Body of pancreas (tissue), 4 donors: ENCODE results near the gene SNX4. TPM values are rescaled to one million over a fixed set of nuclear protein-coding genes. Genes with fewer than 3 reads are reported as not detected.
"Not testable (repeated sequence)": the region's sequence is repeated elsewhere in the genome, so short reads cannot be mapped to it uniquely, and the experiment has no call there.

Source experiments
- ATAC-seq: fragments of 150-250 bp; one replicate; pipeline ENCODE4 v1.9.1; 2016
- DNase-seq, 4 donors: peaks; one replicate each; pipeline ENCODE4 v3.0.0-alpha.2; 2019
- H3K27ac ChIP-seq, 4 donors: fragments of 200-600 bp; sonication (generic); 1 replicate in 3 of 4; 2 replicates in 1 of 4; pipeline versions ENCODE4 v1.5.1 to v1.6.1; 2016 to 2019; ENCODE audit warnings: mild to moderate bottlenecking in 1 of 4, mixed read lengths in 1 of 4, moderate library complexity in 1 of 4
- H3K27me3 ChIP-seq, 2 donors: fragments of 200-600 bp; sonication (generic); one replicate each; pipeline ENCODE4 v1.6.0; 2016; ENCODE audit warnings: mild to moderate bottlenecking in 1 of 2
- H3K36me3 ChIP-seq, 2 donors: fragments of 200-600 bp; sonication (generic); replicated peaks in 1 of 2; 2 replicates each; pipeline ENCODE4 v1.5.1; 2016; ENCODE audit warnings: low read depth in 2 of 2; ENCODE audit not compliant: insufficient read depth in 1 of 2
- H3K4me1 ChIP-seq: fragments of 200-600 bp; sonication (generic); one replicate; pipeline ENCODE4 v1.6.0; 2016
- H3K4me3 ChIP-seq, 2 donors: fragments of 200-600 bp; sonication (generic); 1 replicate in 1 of 2; 2 replicates in 1 of 2; pipeline ENCODE4 v1.5.1; 2016 to 2019
- H3K9me3 ChIP-seq, 3 donors: fragments of 200-600 bp; sonication (generic); 1 replicate in 2 of 3; 2 replicates in 1 of 3; pipeline ENCODE4 v1.5.1; 2016
- POLR2A ChIP-seq, 3 donors: fragments of 450-650 bp; IDR thresholded peaks; one replicate each; pipeline ENCODE4 v1.6.1; 2016; ENCODE audit warnings: antibody characterized with exemption in 3 of 3, mild to moderate bottlenecking in 2 of 3
- WGBS, 2 donors: methylation state at CpG; one replicate each; pipeline ENCODE4 v1.1.5; 2017; 5-methylcytosine and 5-hydroxymethylcytosine counted together
- intact Hi-C: fragments of 100-400 bp; cut with DNase I; formaldehyde crosslinking; loops from one replicate; pipeline ENCODE4 v1.15.1; 2023
- total RNA-seq, 2 donors: library from RNA; depleted of rRNA; stranded (reverse); fragments of >200 nt; gene quantifications; one replicate each; pipeline ENCODE4 v1.1.0, GENCODE V29; 2016
- TF ChIP-seq, protein P1 (sequence below), 7 experiments: fragments of 450-650 bp in 4 of 7; fragments of 200-600 bp in 3 of 7; sonication (generic) in 3 of 7; IDR thresholded peaks; one replicate each; pipeline ENCODE4 v1.5.1; 2016 to 2019; ENCODE audit warnings: antibody characterized with exemption in 7 of 7

Gene SNX4
- total RNA-seq, 2 donors from 2014 or later = 32.3 to 38.4 TPM

DNA sequence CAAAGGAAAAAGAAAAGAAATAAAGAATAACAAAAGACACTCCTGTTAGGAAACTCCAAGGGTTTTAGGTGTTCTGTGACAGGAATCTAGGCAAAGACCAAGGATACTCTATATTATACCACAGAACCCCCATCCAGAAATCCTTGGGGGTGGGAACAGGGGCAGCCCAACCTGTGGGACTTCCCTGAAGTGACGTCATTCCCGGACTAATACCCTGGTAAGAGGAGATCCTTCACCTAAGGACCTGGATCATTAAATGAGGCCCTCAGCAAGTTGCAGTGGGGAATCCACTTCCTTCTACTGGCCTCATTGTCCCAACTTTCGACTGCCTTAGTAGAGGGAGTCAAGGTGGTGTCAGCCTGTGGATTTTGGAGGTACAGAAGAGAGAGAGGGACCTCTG is 103.8 kb downstream of the SNX4 start:
- Histone ChIP-seq H3K4me3 (no peak overlapping the region), H3K27me3 (no peaks in the 10 kb centered on the region), H3K36me3 (no peaks in the 10 kb centered on the region), H3K27ac (no peak overlapping the region), H3K9me3 (no peaks in the 10 kb centered on the region), H3K4me1 (no peaks in the 10 kb centered on the region)
- intact Hi-C loops = no loop called here
- 64 to 74% methylated on average over 3 of the region's 3 CpGs for WGBS, 2 donors
- TF ChIP-seq POLR2A (IDR thresholded peaks at IDR 0.05) = no peak
- TF ChIP-seq, protein P1, sequence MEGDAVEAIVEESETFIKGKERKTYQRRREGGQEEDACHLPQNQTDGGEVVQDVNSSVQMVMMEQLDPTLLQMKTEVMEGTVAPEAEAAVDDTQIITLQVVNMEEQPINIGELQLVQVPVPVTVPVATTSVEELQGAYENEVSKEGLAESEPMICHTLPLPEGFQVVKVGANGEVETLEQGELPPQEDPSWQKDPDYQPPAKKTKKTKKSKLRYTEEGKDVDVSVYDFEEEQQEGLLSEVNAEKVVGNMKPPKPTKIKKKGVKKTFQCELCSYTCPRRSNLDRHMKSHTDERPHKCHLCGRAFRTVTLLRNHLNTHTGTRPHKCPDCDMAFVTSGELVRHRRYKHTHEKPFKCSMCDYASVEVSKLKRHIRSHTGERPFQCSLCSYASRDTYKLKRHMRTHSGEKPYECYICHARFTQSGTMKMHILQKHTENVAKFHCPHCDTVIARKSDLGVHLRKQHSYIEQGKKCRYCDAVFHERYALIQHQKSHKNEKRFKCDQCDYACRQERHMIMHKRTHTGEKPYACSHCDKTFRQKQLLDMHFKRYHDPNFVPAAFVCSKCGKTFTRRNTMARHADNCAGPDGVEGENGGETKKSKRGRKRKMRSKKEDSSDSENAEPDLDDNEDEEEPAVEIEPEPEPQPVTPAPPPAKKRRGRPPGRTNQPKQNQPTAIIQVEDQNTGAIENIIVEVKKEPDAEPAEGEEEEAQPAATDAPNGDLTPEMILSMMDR (IDR thresholded peaks at IDR 0.05) = no peak
- DNase-seq (no peak), ATAC-seq (no peak)

DNA sequence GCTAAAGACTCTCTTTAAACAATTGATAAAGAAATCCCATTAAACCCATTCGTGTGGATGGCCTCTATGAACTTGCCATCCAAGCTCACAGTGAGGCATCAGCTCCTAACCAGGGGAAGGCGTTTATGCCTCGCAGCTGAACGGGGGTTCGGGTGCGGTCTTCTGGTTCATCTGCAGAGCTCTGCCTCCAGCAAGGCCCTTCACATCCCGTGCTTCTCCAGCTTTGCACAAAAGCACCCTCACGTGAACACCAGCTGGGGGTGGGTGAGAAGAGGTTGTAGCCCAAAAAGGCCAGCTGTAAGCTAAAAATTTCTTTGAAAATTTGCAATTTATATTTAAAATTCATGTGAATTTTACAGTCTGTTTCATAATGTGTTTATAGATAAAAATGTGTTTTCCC is 105.3 kb downstream of the SNX4 start:
- intact Hi-C loops = no loop called here
- H3K4me3 ChIP-seq = no peak overlapping the region
- TF ChIP-seq, protein P1 (IDR thresholded peaks at IDR 0.05) = no peak
- TF ChIP-seq POLR2A (IDR thresholded peaks at IDR 0.05) = no peak
- WGBS, 2 donors = 76 to 87% methylated on average over 8 of the region's 8 CpGs
- no peaks in the 10 kb centered on the region for H3K4me1 ChIP-seq
- no peak for ATAC-seq
- no peaks in the 10 kb centered on the region for H3K36me3 ChIP-seq
- H3K27me3 ChIP-seq = no peaks in the 10 kb centered on the region
- no peak for DNase-seq
- H3K27ac ChIP-seq = no peak overlapping the region
- no peaks in the 10 kb centered on the region for H3K9me3 ChIP-seq

DNA sequence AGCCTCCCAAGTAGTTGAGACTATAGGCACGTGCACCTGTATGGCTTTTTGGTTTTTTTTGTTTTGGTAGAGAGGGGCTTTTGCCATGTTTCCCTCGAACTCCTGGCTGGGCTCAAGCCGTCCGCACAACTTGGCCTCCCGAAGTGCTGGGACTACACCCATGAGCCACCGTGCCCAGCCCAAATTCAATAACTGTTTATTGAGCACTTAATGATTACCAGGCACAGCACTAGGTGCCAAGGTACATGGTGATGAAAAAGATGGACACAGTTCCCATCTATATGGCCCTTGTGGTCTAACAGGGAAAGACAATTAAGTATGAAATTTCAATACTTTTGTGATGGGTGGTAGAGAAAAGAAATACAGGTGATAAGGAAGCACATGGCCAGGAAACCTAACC is 109.1 kb downstream of the SNX4 start:
- Histone ChIP-seq H3K9me3 (no peaks in the 10 kb centered on the region), H3K4me1 (no peaks in the 10 kb centered on the region), H3K4me3 (no peak overlapping the region), H3K27ac (no peak overlapping the region), H3K36me3 (no peaks in the 10 kb centered on the region), H3K27me3 (no peaks in the 10 kb centered on the region)
- ATAC-seq = no peak
- intact Hi-C loops = no loop called here
- TF ChIP-seq, protein P1 (IDR thresholded peaks at IDR 0.05) = no peak
- no peak for TF ChIP-seq POLR2A (IDR thresholded peaks at IDR 0.05)
- no peak for DNase-seq
- WGBS, 2 donors = 81 to 84% methylated on average over 6 of the region's 6 CpGs

DNA sequence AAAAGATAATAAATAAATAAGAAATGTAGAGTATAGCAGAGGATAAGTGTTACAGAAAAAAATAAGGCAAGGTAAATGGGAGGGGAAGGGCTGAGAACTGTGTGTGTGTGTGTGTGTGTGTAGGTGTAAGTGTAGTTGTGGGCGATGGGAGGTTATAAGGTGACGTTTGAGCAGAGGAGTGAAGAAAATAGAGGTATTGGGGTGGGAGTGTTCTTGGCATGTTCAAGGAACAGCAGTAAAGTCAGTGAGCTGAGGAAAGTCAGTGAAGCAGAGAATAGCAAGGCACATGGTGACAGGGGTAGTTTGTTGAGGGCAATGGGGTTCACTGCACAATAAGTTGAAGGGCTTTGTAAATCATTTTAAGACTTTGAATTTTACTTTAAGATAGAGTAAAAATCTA is 113.9 kb downstream of the SNX4 start:
- WGBS, 2 donors = 81 to 95% methylated on average over 2 of the region's 2 CpGs

DNA sequence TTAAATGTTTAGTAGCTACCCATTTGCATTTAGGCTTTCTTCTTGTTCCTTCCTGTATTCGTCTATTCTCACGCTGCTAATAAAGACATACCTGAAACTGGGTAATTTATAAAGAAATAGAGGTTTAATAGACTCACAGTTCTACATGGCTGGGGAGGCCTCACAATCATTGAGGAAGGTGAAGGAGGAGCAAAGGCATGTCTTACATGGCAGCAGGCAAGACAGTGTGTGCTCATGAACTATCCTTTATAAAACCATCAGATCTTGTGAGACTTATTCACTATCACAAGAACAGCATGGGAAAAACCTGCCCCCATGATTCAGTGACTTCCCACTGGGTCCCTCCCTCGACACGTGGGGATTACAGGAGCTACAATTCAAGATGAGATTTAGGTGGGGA is 114.5 kb downstream of the SNX4 start:
- intact Hi-C loops, H3K36me3 ChIP-seq, H3K27ac ChIP-seq, ATAC-seq, H3K27me3 ChIP-seq, DNase-seq, H3K9me3 ChIP-seq, H3K4me1 ChIP-seq, H3K4me3 ChIP-seq: not testable (repeated sequence)
- 91 to 92% methylated on average over 4 of the region's 4 CpGs for WGBS, 2 donors

More for the DNA sequence above, 113.9 kb downstream of the SNX4 start:
- DNase-seq (no peak), ATAC-seq (no peak)
- Histone ChIP-seq H3K27ac (no peak overlapping the region), H3K9me3 (no peaks in the 10 kb centered on the region), H3K36me3 (no peaks in the 10 kb centered on the region), H3K4me1 (no peaks in the 10 kb centered on the region), H3K4me3 (no peak overlapping the region), H3K27me3 (no peaks in the 10 kb centered on the region)
- TF ChIP-seq POLR2A (IDR thresholded peaks at IDR 0.05) = no peak
- TF ChIP-seq, protein P1 (IDR thresholded peaks at IDR 0.05) = no peak
- intact Hi-C loops = no loop called here
